Tibial nerve (tissue), 4 donors: ENCODE measurements around the gene TMCO4. TPM values are rescaled to one million over a fixed set of nuclear protein-coding genes. Genes with fewer than 3 reads are reported as not detected.

ENCODE experiments used
- DNase-seq, 2 donors: peaks; one replicate each; pipeline ENCODE4 v3.0.0-alpha.2; 2019; ENCODE audit warnings: low spot score in 2 of 2
- H3K27ac ChIP-seq, 4 donors: fragments of 200-600 bp; sonication (generic) in 3 of 4; one replicate each; pipeline ENCODE4 v1.5.1; 2017 to 2019; ENCODE audit warnings: mild to moderate bottlenecking in 1 of 4
- H3K27me3 ChIP-seq, 2 donors: fragments of 200-600 bp; sonication (generic) in 1 of 2; one replicate each; pipeline versions ENCODE4 v1.5.1 to v1.6.0; 2017 to 2019
- H3K36me3 ChIP-seq, 3 donors: fragments of 200-600 bp; sonication (generic); one replicate each; pipeline ENCODE4 v1.5.1; 2018 to 2019
- H3K4me1 ChIP-seq, 4 donors: fragments of 200-600 bp; sonication (generic) in 3 of 4; one replicate each; pipeline ENCODE4 v1.5.1; 2017 to 2019
- H3K4me3 ChIP-seq, 4 donors: fragments of 200-600 bp; sonication (generic) in 3 of 4; one replicate each; pipeline ENCODE4 v1.5.1; 2017 to 2019; ENCODE audit warnings: mild to moderate bottlenecking in 1 of 4, moderate library complexity in 1 of 4
- H3K9me3 ChIP-seq, 4 donors: fragments of 200-600 bp; sonication (generic) in 3 of 4; one replicate each; pipeline ENCODE4 v1.5.1; 2017 to 2019
- EP300 ChIP-seq, 2 donors: sonication (generic); formaldehyde crosslinking; IDR thresholded peaks; one replicate each; pipeline ENCODE4 v1.6.1; 2017; ENCODE audit warnings: antibody characterized with exemption in 2 of 2, mild to moderate bottlenecking in 1 of 2
- POLR2A ChIP-seq, 2 donors: fragments of 450-650 bp; IDR thresholded peaks; one replicate each; pipeline ENCODE4 v1.6.1; 2017; ENCODE audit warnings: antibody characterized with exemption in 2 of 2, mild to moderate bottlenecking in 2 of 2, moderate library complexity in 2 of 2
- WGBS, 2 donors: methylation state at CpG; one replicate each; pipeline ENCODE4 v1.1.5; 2018; 5-methylcytosine and 5-hydroxymethylcytosine counted together
- total RNA-seq, 4 donors: library from RNA; depleted of rRNA; stranded (reverse); fragments of >200 nt; gene quantifications; one replicate each; pipeline ENCODE4 v1.1.0, GENCODE V29; 2016
- TF ChIP-seq, protein P1 (sequence below), 5 experiments: fragments of 200-600 bp in 3 of 5; fragments of 450-650 bp in 2 of 5; sonication (generic) in 3 of 5; IDR thresholded peaks; one replicate each; pipeline ENCODE4 v1.5.1; 2016 to 2019; ENCODE audit warnings: antibody characterized with exemption in 5 of 5, mild to moderate bottlenecking in 3 of 5, moderate library complexity in 2 of 5

Gene TMCO4
- total RNA-seq, 4 donors from 2014 or later: 19.3 to 37.5 (median 29.3) TPM

DNA sequence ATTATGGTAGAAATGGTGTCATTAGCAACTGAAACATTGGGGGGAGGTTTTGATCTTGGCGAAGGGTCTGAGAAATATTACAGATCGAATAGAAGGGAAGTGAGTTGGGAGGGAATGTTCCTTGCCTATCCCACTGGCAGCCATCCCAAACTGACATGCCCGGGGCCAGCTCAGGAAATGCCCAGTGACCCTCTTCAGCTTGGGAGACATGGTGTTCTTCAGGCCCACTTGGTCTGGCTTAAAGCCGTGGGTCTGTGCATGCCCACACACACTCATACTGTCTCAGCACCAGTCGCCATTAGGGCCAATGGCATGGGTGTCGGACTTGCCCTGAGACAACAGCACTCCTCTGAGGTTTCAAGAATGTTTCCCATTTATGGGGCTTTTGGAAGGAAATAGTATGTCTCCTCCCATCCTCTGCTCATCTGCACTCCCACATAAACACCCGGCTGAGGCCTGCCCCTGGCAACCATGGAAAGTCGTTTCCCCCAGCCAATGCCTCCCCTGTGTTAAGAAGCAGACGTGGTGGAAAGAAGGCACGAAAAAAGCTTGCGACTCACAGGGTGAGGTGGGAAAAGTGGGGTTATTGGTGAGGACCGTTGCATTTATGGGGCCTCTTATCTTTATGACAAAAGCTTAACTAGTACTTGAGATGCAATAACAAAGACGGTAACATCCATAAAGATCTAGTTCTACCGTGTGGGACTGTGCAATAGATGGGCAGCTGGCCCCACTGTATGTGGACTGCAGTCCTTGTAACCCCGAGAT lies 13.3 kb upstream of the TMCO4 start:
- Histone ChIP-seq H3K4me1 (no peaks in the 10 kb centered on the region), H3K9me3 (no peaks in the 10 kb centered on the region), H3K36me3 (no peaks in the 10 kb centered on the region), H3K27ac (no peak overlapping the region), H3K4me3 (no peak overlapping the region), H3K27me3 (no peaks in the 10 kb centered on the region)
- no peak for TF ChIP-seq EP300 (IDR thresholded peaks at IDR 0.05)
- TF ChIP-seq POLR2A (IDR thresholded peaks at IDR 0.05): no peak
- TF ChIP-seq, protein P1, sequence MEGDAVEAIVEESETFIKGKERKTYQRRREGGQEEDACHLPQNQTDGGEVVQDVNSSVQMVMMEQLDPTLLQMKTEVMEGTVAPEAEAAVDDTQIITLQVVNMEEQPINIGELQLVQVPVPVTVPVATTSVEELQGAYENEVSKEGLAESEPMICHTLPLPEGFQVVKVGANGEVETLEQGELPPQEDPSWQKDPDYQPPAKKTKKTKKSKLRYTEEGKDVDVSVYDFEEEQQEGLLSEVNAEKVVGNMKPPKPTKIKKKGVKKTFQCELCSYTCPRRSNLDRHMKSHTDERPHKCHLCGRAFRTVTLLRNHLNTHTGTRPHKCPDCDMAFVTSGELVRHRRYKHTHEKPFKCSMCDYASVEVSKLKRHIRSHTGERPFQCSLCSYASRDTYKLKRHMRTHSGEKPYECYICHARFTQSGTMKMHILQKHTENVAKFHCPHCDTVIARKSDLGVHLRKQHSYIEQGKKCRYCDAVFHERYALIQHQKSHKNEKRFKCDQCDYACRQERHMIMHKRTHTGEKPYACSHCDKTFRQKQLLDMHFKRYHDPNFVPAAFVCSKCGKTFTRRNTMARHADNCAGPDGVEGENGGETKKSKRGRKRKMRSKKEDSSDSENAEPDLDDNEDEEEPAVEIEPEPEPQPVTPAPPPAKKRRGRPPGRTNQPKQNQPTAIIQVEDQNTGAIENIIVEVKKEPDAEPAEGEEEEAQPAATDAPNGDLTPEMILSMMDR (IDR thresholded peaks at IDR 0.05): no peak
- no peak for DNase-seq
- 56 to 57% methylated on average over 15 of the region's 15 CpGs for WGBS, 2 donors

DNA sequence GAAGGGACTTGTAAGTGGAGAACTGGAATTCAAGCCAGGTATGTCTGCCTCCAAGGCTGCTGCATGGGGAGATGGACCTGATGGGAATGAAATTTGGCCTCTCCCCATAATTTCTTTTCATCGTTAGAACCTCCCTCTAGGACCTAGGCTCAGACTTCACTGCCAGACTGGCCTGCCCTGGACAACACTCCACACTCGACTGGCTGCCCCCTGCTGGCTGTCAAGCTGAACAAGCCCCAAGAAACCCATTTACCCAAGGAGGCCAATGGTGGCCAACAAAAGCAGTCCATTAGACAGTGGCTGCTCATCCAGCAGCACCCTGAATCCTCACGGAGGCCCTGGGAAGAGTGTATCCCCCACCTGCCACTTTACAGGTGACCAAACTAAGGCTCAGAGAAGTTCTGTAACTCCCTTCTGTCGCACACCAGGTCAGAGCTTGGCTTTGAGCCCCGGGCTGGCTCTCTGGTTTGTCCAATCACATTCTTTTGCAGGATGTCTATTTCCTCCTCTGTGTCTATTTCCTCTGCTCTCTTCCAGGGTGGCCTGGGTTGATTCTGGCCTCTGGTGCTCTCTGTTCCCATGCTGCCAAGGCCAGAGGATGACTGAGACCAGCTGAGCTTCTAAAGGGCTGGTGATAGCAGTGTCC lies 11.6 kb upstream of the TMCO4 start:
- H3K4me3 ChIP-seq: no peak overlapping the region
- H3K27me3 ChIP-seq: no peaks in the 10 kb centered on the region
- WGBS, 2 donors: 52 to 65% methylated on average over 5 of the region's 5 CpGs
- H3K4me1 ChIP-seq: no peaks in the 10 kb centered on the region
- H3K36me3 ChIP-seq: no peaks in the 10 kb centered on the region
- H3K27ac ChIP-seq: no peak overlapping the region
- no peak for DNase-seq
- no peaks in the 10 kb centered on the region for H3K9me3 ChIP-seq
- TF ChIP-seq POLR2A (IDR thresholded peaks at IDR 0.05): no peak
- no peak for TF ChIP-seq EP300 (IDR thresholded peaks at IDR 0.05)
- TF ChIP-seq, protein P1 (IDR thresholded peaks at IDR 0.05): peak; percentile 23 to 41 (median 26)

DNA sequence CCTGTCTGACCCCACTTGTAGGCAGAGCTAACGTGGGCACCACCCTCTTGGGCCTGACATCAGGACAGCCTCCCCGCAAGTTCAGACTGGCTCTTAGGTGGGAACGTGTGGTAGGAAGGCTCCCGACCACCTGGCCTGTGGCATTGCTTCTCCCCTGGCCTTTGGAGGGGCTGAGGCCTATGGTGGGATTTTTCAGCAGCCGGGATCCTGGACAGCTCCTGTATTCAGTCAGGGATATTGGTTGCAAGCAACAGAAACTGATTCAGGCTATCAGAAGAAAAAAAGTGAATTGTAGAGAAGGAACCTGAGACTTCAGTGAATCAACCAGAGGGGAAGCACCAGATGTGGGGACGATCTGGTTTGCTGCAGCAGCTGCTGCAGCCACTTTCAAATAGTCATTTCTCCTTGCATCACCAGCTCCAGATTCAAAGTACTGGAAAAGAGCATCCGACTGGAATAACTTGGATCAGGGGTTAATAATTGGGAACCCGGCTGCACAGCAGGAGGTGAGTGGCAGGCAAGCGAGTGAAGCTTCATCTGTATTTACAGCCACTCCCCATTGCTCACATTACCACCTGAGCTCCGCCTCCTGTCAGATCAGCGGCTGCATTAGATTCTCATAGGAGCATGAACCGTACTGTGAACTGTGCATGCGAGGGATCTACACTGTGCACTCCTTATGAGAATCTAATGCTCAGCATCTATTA lies 9.5 kb upstream of the TMCO4 start:
- H3K27ac ChIP-seq: no peak overlapping the region
- no peaks in the 10 kb centered on the region for H3K4me1 ChIP-seq
- no peaks in the 10 kb centered on the region for H3K9me3 ChIP-seq
- no peaks in the 10 kb centered on the region for H3K36me3 ChIP-seq
- H3K27me3 ChIP-seq: no peaks in the 10 kb centered on the region
- WGBS, 2 donors: 77 to 80% methylated on average over 13 of the region's 13 CpGs
- DNase-seq: no peak
- TF ChIP-seq EP300 (IDR thresholded peaks at IDR 0.05): no peak
- TF ChIP-seq, protein P1 (IDR thresholded peaks at IDR 0.05): no peak
- no peak for TF ChIP-seq POLR2A (IDR thresholded peaks at IDR 0.05)
- no peak overlapping the region for H3K4me3 ChIP-seq

DNA sequence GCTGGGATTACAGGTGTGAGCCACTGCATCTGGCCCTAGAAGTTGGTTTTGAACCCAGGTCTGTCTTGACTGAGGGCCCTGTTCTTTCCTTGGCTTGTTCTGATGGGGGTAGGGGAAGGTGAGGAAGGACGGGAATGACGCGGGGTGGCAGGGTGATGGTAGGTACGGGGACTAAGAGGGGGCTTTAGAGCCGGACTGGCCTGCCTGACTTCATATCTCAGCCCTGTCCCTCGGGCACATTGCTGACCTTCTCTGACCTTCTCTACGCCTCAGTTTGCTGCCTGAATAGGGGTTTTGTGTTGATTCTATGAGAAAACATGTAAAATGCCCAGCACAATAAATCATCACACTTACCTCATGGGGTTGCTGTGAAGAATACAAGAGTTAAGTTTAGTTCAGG lies 8.6 kb upstream of the TMCO4 start:
- no peak for TF ChIP-seq EP300 (IDR thresholded peaks at IDR 0.05)
- no peak for TF ChIP-seq POLR2A (IDR thresholded peaks at IDR 0.05)
- no peak for DNase-seq
- Histone ChIP-seq H3K4me3 (no peak overlapping the region), H3K9me3 (no peaks in the 10 kb centered on the region), H3K27ac (no peak overlapping the region), H3K27me3 (no peaks in the 10 kb centered on the region), H3K4me1 (no peaks in the 10 kb centered on the region), H3K36me3 (no peaks in the 10 kb centered on the region)
- 55 to 68% methylated on average over 7 of the region's 7 CpGs for WGBS, 2 donors

DNA sequence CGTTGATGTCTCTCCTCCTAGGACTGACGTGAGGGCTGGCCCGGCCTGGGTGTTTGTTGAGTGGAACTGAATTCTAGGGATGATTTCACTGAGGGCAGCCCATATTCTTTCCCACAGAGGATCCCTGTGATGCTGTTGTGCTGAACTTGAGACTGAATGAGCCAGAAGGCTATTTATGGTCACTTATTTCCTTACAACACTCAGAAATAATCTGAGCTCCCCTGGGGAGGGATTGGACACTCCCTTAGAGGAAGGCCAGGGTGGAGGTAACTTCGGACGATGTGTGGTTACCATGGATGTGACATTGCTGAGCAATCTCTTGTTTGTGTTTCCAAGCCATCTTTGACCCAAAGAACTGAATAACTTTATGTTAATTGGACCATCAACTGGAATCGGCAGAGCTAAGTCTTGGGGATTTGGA lies 5.1 kb upstream of the TMCO4 start:
- Histone ChIP-seq H3K27me3 (no peaks in the 10 kb centered on the region), H3K4me1 (peaks cover 0 to 8% (median 0%) of the 10 kb centered on the region in 4 donors), H3K27ac (peak overlapping the region in 1 of 4 donors; percentile 16), H3K9me3 (no peaks in the 10 kb centered on the region), H3K36me3 (no peaks in the 10 kb centered on the region), H3K4me3 (no peak overlapping the region)
- TF ChIP-seq EP300 (IDR thresholded peaks at IDR 0.05): no peak
- TF ChIP-seq, protein P1 (IDR thresholded peaks at IDR 0.05): no peak
- DNase-seq: no peak
- WGBS, 2 donors: 55 to 56% methylated on average over 6 of the region's 6 CpGs
